GM12801 (cell line): Measurements from ENCODE around the gene DSG2.

ENCODE experiments used
- TF ChIP-seq, protein P1 (sequence below): IDR thresholded peaks from one replicate; pipeline ENCODE4 v1.5.1; 2011; ENCODE audit warnings: control low read depth; ENCODE audit not compliant: insufficient read length; ENCODE audit errors: extremely low read depth

Gene DSG2

DNA sequence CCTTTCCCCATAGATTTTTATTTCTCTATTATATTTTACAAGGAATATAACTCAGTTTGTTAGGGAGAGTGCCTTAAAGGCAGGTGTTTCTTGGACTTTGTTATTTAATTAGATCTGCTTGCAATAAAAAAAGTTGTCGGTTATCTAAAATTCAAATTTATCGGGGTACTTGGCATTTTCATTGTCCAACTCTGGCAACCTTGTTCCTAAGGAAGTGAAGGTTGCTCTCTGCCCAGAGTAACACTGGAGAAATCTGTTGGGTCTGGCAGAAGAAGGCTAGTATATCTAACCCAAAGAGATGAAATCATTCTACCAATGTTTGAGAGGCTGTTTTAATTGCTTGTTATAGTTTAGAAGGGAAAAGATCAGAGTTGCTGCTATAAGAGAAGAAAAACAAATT is 50.9 kb downstream of the DSG2 start:
- TF ChIP-seq, protein P1, sequence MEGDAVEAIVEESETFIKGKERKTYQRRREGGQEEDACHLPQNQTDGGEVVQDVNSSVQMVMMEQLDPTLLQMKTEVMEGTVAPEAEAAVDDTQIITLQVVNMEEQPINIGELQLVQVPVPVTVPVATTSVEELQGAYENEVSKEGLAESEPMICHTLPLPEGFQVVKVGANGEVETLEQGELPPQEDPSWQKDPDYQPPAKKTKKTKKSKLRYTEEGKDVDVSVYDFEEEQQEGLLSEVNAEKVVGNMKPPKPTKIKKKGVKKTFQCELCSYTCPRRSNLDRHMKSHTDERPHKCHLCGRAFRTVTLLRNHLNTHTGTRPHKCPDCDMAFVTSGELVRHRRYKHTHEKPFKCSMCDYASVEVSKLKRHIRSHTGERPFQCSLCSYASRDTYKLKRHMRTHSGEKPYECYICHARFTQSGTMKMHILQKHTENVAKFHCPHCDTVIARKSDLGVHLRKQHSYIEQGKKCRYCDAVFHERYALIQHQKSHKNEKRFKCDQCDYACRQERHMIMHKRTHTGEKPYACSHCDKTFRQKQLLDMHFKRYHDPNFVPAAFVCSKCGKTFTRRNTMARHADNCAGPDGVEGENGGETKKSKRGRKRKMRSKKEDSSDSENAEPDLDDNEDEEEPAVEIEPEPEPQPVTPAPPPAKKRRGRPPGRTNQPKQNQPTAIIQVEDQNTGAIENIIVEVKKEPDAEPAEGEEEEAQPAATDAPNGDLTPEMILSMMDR: no peak

GRCh38 chr18:31549416-31549815 is 51.4 kb downstream of the DSG2 start:
- TF ChIP-seq, protein P1: no peak

DNA sequence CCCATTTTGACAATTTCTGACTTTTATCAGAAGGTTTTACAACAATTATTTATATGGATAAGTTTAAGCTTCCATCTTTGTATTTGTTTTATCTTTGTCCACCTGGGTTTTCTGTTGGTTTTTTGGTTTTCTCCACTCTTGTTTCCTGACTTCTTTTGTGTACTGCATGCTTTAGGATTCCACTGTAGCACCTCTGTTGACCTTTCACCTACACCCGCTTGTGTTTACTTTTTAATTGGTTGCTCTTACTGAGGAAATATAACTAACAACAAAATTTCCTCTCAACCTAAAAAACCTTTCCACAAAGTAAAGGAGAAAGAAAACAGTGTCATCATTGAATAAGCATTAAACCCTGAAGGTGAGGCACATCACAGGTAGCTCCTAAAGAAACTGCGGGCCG is 53.9 kb downstream of the DSG2 start:
- TF ChIP-seq, protein P1: no peak

DNA sequence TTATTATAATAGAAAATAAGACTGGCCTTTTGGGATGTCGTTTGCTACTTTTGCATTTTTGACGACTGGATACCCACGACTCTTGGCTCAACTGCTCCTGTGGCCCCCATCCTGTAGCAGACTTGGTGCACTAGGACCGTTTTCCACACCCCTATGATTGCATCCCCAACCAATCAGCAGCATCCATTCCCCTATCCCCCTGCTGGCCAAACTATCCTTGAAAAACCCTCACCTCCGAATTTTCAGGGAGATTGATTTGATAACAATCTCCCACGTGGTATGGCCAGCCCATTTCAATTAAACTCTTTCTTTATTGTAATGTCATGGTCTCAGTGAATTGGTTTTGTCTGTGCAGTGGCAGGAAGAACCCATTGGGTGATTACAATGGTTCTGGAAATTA is 55.8 kb downstream of the DSG2 start:
- TF ChIP-seq, protein P1: no peak

DNA sequence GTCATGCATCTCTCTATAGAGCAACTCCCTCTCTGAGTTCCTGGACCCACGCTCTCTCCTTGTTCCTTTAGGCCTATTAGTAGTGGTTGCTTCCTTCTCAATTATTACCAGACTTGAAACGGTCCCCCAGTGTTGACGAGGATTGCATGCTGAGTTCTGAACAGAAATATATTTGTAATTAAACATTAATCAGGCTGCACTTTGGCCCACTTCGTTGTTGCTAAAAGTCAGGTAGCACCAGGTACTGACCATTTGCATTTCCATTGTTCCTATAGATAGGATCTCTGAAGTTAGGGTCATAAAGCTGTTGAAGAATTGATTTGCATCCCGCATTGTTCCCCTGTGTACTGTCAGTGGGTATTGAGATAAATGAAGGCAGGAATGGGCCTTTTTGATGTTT is 56.8 kb downstream of the DSG2 start:
- TF ChIP-seq, protein P1: no peak

- TF ChIP-seq, protein P1: no peak
These were observed 58.2 kb downstream of the DSG2 start for GRCh38 chr18:31555971-31556747.

- TF ChIP-seq, protein P1: no peak
These were observed 59.5 kb downstream of the DSG2 start for GRCh38 chr18:31557446-31557845.
